A673 (cell line): ENCODE results near the gene MRGPRD.

ENCODE experiments used
- EZH2 ChIP-seq: fragments of 200-600 bp; sonication (generic); IDR thresholded peaks from 2 replicates; pipeline ENCODE4 v1.6.1; 2017; ENCODE audit warnings: borderline replicate concordance, low read depth, mild to moderate bottlenecking, mixed read lengths, antibody characterized with exemption, low read length; ENCODE audit not compliant: poor library complexity, severe bottlenecking
- TF ChIP-seq, protein P1 (sequence below): fragments of 300-800, 200-600 bp; sonication (generic); conservative IDR thresholded peaks from 2 replicates; pipeline ENCODE4 v1.5.1; 2017; ENCODE audit warnings: low read depth, mild to moderate bottlenecking, antibody characterized with exemption, low read length, moderate library complexity, mixed read lengths

DNA sequence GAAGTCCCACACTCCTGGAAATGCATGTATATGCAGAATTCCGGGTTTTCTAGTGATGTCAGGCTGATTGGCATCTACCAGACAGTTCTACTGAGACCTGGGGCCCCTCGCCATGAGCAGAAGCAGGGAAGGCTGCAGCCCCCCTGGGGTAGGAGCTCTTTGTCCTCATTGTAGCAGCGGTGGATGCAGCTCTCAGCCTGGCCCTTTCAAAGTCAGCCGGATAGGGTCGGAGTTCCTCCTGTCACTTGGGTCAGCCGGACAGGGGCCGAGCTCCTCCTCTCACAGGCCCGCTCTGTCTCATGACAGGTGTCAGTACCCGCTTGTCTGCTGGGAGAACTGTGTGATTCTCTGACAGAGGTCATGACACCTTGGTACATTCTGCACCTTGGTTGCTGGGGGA is 30.0 kb downstream of the MRGPRD start:
- TF ChIP-seq, protein P1, sequence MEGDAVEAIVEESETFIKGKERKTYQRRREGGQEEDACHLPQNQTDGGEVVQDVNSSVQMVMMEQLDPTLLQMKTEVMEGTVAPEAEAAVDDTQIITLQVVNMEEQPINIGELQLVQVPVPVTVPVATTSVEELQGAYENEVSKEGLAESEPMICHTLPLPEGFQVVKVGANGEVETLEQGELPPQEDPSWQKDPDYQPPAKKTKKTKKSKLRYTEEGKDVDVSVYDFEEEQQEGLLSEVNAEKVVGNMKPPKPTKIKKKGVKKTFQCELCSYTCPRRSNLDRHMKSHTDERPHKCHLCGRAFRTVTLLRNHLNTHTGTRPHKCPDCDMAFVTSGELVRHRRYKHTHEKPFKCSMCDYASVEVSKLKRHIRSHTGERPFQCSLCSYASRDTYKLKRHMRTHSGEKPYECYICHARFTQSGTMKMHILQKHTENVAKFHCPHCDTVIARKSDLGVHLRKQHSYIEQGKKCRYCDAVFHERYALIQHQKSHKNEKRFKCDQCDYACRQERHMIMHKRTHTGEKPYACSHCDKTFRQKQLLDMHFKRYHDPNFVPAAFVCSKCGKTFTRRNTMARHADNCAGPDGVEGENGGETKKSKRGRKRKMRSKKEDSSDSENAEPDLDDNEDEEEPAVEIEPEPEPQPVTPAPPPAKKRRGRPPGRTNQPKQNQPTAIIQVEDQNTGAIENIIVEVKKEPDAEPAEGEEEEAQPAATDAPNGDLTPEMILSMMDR: no peak
- no peak for TF ChIP-seq EZH2
